ENCODE measurements around the gene FOS.
A peak's percentile ranks its signal among the peaks of the same experiment; 100 is the strongest.

FOS gene

DNA sequence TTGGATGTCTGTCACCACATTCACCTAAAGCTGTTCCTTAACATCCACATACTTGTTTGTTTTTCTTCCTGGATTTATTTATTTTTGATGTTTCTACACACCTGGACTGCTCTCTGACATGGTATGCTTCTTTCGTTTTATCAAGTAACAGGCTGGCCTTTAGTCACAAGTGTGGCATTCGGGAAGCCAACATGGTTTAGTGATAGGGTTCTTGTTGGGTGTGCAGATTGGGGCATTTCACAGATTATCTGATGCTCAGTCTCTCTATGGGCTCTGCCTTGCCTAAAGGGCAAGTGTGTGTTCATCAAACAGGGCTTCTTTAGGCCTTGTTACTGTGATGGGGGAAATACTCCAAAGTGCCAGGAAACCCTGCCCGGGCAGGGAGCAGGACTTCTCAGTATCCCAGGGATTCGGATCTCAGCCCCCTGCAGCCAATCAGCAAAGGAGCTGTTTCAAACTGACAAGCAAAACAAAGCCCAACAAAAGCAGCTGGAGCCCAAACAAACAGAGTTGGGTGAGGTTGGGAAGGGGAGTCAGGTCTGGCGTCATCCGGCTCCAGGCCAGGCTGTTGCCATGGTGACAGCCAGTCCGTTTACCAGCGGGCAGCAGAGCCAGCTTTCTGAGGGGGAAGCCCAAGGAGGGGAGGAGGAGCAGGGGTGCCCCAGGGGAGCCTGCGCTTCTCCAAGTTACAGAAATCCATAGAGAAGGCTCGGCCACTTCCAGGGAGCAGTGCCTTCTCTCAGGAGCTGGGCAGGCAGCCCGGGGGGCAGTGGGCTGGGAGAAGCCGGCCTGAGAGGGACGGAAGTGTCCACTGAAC is 31.9 kb downstream of the FOS start:
- no peak for DNase-seq (ENCODE audit: low spot score)
- ChIA-PET POLR2A (ENCODE audit: low non-redundant PET) (no interaction called here), CTCF (interaction anchor here (0.6 to 1.1 kb wide), 5 partner anchors 74 to 405 kb away, joined by 3 to 8 read pairs (median 4); no protein-coding TSS in a partner anchor)
- peak overlapping the region; percentile 48 for H3K27ac ChIP-seq
- TF ChIP-seq, protein P1, sequence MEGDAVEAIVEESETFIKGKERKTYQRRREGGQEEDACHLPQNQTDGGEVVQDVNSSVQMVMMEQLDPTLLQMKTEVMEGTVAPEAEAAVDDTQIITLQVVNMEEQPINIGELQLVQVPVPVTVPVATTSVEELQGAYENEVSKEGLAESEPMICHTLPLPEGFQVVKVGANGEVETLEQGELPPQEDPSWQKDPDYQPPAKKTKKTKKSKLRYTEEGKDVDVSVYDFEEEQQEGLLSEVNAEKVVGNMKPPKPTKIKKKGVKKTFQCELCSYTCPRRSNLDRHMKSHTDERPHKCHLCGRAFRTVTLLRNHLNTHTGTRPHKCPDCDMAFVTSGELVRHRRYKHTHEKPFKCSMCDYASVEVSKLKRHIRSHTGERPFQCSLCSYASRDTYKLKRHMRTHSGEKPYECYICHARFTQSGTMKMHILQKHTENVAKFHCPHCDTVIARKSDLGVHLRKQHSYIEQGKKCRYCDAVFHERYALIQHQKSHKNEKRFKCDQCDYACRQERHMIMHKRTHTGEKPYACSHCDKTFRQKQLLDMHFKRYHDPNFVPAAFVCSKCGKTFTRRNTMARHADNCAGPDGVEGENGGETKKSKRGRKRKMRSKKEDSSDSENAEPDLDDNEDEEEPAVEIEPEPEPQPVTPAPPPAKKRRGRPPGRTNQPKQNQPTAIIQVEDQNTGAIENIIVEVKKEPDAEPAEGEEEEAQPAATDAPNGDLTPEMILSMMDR (conservative IDR thresholded peaks at IDR 0.05; ENCODE audit: low read depth) = no peak

DNA sequence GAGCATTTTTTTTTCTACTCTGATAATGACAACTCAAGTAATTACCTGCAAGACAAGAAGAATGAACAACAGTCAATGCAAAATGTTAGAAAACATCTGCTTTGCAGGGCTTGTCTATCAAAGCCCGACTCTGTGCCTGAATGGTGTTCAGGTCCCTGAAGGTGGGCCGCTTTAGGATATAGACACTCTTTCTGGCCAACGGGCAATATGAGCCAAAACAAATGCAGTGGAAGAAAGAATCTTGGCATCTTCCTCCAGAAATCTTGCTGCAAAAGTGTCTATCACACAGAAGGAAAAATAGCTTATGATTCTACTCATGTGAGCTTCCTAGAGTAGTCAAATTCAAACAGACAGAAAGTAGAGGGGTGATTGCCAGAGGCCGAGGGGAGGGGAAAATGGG is 32.7 kb downstream of the FOS start:
- ChIA-PET CTCF (interaction anchor here (0.7 to 1.0 kb wide), 2 partner anchors 113 to 173 kb away, joined by 3 read pairs; no protein-coding TSS in a partner anchor), POLR2A (ENCODE audit: low non-redundant PET) (no interaction called here)
- H3K27ac ChIP-seq = no peak overlapping the region
- DNase-seq (ENCODE audit: low spot score) = no peak
- TF ChIP-seq, protein P1 (conservative IDR thresholded peaks at IDR 0.05; ENCODE audit: low read depth) = no peak

DNA sequence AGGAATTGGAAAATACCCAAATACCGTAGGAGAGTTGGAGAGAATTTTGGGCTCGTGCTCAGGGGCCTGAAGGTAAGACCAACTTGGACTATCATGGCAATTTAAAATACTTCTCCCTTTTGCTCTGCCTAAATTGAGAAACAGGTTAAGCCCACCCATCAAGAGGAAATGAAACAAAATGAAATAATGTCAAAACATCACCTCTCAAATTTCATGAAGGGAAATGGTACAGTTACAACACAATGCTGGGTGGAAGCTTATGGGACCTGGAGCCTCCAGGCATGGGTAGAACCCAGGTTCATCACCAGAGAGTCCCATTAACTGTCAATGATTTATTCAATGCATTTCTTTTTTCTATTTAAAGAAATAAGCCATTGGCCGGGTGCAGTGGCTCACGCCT is 33.7 kb downstream of the FOS start:
- POLR2A ChIA-PET (ENCODE audit: low non-redundant PET) = no interaction called here
- no peak for DNase-seq (ENCODE audit: low spot score)
- TF ChIP-seq, protein P1 (conservative IDR thresholded peaks at IDR 0.05; ENCODE audit: low read depth) = no peak
- CTCF ChIA-PET = no interaction called here
- no peak overlapping the region for H3K27ac ChIP-seq

DNA sequence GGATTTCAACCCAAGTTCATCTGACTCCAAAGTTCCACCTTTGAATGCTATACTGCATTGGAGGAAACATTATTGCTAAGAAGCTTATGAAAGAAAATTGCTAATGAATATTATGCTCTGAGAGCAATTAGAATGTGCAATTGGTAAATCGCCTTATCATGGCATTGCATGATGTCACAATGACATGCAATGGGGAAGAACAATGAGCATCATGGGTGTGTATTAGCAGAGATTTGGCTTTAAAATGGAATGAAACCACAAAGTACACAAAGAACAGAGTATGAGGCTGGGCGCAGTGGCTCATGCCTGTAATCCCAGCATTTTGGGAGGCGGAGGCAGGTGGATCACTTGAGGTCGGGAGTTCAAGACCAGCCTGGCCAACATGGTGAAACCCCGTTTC is 34.7 kb downstream of the FOS start:
- POLR2A ChIA-PET (ENCODE audit: low non-redundant PET) = interaction anchor here (0.6 kb wide), 1 partner anchor 26 kb away, joined by 3 read pairs; no protein-coding TSS in a partner anchor
- H3K27ac ChIP-seq = no peak overlapping the region
- CTCF ChIA-PET = interaction anchor here (1.2 kb wide), 1 partner anchor 248 kb away, joined by 3 read pairs; no protein-coding TSS in a partner anchor
- no peak for DNase-seq (ENCODE audit: low spot score)
- TF ChIP-seq, protein P1 (conservative IDR thresholded peaks at IDR 0.05; ENCODE audit: low read depth) = no peak

DNA sequence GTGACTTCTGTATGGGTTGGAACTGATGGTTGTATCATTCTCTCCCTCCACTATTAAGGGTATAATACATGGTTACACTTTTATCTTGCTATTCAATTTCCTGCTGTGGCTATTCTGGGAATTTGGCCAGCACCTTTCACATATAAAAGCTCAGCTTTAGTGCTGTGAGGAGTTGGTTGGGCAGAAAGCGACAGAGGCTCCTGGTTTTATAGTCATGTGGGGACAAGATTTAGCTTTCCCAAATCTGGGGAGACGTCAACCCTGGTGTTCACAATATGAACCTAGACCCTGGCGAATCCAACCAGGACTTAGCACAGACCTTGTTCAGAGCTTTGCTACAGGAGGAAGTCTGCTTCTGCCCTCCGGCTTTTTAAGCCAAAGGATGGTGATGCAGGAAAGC is 36.5 kb downstream of the FOS start:
- POLR2A ChIA-PET (ENCODE audit: low non-redundant PET) = no interaction called here
- DNase-seq (ENCODE audit: low spot score) = no peak
- CTCF ChIA-PET = no interaction called here
- no peak overlapping the region for H3K27ac ChIP-seq
- TF ChIP-seq, protein P1 (conservative IDR thresholded peaks at IDR 0.05; ENCODE audit: low read depth) = no peak

DNA sequence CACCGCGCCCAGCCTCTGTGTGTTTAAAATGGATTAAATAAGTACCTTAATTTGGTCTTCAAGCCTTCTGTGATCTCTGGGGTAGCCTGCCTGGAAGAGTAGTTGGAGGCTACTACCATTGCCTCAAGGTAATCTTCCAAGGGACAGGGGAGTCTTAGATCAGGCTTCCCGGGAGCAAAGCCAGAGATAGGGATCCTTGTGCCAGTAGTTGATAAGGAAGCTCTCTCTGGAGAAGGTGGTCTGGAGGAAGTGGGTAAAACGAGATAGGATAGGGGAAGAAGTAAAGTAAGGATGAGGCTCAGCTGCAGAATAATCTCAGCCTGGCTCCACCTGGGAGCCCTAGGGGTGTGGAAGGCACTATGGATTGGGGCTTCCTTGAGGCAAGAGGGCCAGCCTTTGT is 38.5 kb downstream of the FOS start:
- DNase-seq (ENCODE audit: low spot score) = no peak
- ChIA-PET POLR2A (ENCODE audit: low non-redundant PET) (no interaction called here), CTCF (interaction anchor here (0.6 kb wide), 1 partner anchor 14 kb away, joined by 3 read pairs; no protein-coding TSS in a partner anchor)
- TF ChIP-seq, protein P1 (conservative IDR thresholded peaks at IDR 0.05; ENCODE audit: low read depth) = no peak
- H3K27ac ChIP-seq = no peak overlapping the region

Measured in RWPE1 (cell line).